Osteoblast (primary cell): ENCODE measurements around the gene HDAC5. TPM values are rescaled to one million over a fixed set of nuclear protein-coding genes. Genes with fewer than 3 reads are reported as not detected.
A peak's percentile ranks its signal among the peaks of the same experiment; 100 is the strongest.

Experiments
- DNase-seq: peaks from one replicate; pipeline ENCODE4 v3.0.0; 2011; ENCODE audit warnings: low spot score, mixed read lengths; ENCODE audit not compliant: insufficient read length; ENCODE audit errors: missing footprints
- H2AFZ ChIP-seq: 2 replicates; pipeline ENCODE4 v1.6.0; 2011; ENCODE audit warnings: mild to moderate bottlenecking, low read length
- H3K27ac ChIP-seq: 2 replicates; pipeline ENCODE4 v1.5.1; 2011; ENCODE audit warnings: mild to moderate bottlenecking, low read depth, low read length, moderate library complexity
- H3K27me3 ChIP-seq: 2 replicates; pipeline ENCODE4 v1.6.0; 2012; ENCODE audit warnings: mild to moderate bottlenecking, control low read depth, inconsistent platforms, low read length, moderate library complexity; ENCODE audit not compliant: insufficient read depth
- H3K36me3 ChIP-seq: 2 replicates; pipeline ENCODE4 v1.5.1; 2011; ENCODE audit warnings: mild to moderate bottlenecking, low read length, control low read depth, moderate library complexity; ENCODE audit not compliant: insufficient read depth
- H3K4me1 ChIP-seq: 2 replicates; pipeline ENCODE4 v1.5.1; 2011; ENCODE audit warnings: mild to moderate bottlenecking, low read length, control low read depth, moderate library complexity; ENCODE audit not compliant: insufficient read depth
- H3K4me2 ChIP-seq: 2 replicates; pipeline ENCODE4 v1.6.0; 2011; ENCODE audit warnings: mild to moderate bottlenecking, low read length; ENCODE audit not compliant: insufficient read depth
- H3K4me3 ChIP-seq: fragments of 200-600 bp; sonication (generic); 3 replicates; pipeline ENCODE4 v1.5.1; 2012; ENCODE audit warnings: mild to moderate bottlenecking, low read length, inconsistent platforms; ENCODE audit not compliant: insufficient read depth
- H3K79me2 ChIP-seq: 2 replicates; pipeline ENCODE4 v1.6.0; 2012; ENCODE audit warnings: mild to moderate bottlenecking, low read length, control low read depth, inconsistent platforms; ENCODE audit not compliant: insufficient read depth
- H3K9me3 ChIP-seq: 2 replicates; pipeline ENCODE4 v1.5.1; 2011; ENCODE audit warnings: low read depth, low read length, control low read depth
- H4K20me1 ChIP-seq: 2 replicates; pipeline ENCODE4 v1.6.0; 2012; ENCODE audit warnings: mild to moderate bottlenecking, low read length, control low read depth; ENCODE audit not compliant: insufficient read depth
- total RNA-seq: library from RNA; depleted of rRNA; stranded (reverse); fragments of >200 nt; gene quantifications from 2 replicates; pipeline ENCODE4 v1.2.3, GENCODE V29; 2012
- TF ChIP-seq, protein P1 (sequence below): IDR thresholded peaks from 2 replicates; pipeline ENCODE4 v1.5.1; 2011; ENCODE audit warnings: mild to moderate bottlenecking, low read depth, low read length, moderate library complexity; ENCODE audit errors: extremely low read depth

HDAC5 gene
- total RNA-seq, 1 donor, result 85.4 TPM

DNA sequence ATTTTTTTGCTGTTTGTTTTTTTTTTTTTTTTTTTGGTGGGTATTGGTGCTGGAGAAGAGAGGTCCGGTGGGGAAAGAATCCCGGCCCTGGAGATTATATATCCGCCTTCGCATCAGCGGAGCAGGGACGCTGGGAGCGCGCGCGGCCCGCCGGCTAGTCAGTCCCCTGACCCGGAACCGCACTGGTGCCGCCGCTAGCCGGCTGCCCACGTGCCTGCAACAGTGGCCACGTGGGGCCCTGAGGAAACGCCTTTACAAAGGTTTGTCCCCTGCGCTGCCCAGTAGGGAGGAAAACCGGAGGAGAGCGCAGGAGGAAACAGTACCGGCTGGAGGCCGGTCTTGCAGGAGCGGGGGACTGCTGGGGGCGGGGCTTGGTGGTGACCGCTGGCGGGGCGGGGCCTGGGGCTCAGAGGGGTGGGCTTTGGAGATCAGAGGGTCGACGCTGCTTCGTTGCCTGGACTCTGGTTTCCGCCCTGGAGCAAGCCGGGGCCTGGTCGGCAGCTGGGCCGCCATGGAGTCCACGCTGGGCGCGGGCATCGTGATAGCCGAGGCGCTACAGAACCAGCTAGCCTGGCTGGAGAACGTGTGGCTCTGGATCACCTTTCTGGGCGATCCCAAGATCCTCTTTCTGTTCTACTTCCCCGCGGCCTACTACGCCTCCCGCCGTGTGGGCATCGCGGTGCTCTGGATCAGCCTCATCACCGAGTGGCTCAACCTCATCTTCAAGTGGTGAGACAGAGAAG is 52.8 kb downstream of the HDAC5 start, which contains the start of gene G6PC3:
Gene G6PC3, plus strand, starts transcription at position 281 of the 743 bp plus-strand sequence. Its CDS starts 231 bp downstream, at position 512.
- Histone ChIP-seq H4K20me1 (peaks cover 4% of the 10 kb centered on the region), H3K36me3 (peaks cover 19% of the 10 kb centered on the region), H3K9me3 (no peaks in the 10 kb centered on the region), H2AFZ (peak within 1 kb of the TSS; percentile 88), H3K27ac (peak within 1 kb of the TSS; percentile 95), H3K4me2 (peak within 1 kb of the TSS; percentile 83), H3K27me3 (no peaks in the 10 kb centered on the region), H3K4me3 (peak within 1 kb of the TSS; percentile 80), H3K79me2 (peaks cover 42% of the 10 kb centered on the region), H3K4me1 (peaks cover 14% of the 10 kb centered on the region)
- DNase-seq, result peak; percentile 99
- TF ChIP-seq, protein P1, sequence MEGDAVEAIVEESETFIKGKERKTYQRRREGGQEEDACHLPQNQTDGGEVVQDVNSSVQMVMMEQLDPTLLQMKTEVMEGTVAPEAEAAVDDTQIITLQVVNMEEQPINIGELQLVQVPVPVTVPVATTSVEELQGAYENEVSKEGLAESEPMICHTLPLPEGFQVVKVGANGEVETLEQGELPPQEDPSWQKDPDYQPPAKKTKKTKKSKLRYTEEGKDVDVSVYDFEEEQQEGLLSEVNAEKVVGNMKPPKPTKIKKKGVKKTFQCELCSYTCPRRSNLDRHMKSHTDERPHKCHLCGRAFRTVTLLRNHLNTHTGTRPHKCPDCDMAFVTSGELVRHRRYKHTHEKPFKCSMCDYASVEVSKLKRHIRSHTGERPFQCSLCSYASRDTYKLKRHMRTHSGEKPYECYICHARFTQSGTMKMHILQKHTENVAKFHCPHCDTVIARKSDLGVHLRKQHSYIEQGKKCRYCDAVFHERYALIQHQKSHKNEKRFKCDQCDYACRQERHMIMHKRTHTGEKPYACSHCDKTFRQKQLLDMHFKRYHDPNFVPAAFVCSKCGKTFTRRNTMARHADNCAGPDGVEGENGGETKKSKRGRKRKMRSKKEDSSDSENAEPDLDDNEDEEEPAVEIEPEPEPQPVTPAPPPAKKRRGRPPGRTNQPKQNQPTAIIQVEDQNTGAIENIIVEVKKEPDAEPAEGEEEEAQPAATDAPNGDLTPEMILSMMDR, result no peak

DNA sequence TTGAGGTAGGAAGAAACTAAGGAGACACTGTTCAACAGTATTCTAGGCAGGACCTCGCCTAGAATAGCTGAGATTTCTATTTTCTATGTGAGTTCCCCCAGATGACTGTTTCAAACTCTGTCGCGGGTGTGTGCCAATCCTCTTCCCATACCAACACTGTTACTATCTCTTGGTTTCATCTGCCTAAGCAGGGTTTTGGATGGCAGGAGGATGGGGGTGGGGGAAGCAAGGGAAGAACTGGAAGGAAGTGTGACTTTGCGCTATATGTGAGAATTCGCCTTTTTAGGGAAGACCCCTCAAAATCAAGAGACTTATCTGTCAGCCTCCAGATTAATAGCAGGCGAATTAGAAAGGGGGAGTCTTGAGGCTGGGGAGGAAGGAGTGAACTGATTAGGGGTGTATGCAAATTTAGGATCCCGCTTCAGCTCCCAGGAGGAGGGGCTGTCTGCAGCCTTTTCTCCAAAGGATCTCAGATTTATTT is 53.4 kb downstream of the HDAC5 start:
- Histone ChIP-seq H3K4me1 (peaks cover 14% of the 10 kb centered on the region), H3K4me2 (peak overlapping the region; percentile 83), H4K20me1 (peaks cover 9% of the 10 kb centered on the region), H3K36me3 (peaks cover 13% of the 10 kb centered on the region), H3K9me3 (no peaks in the 10 kb centered on the region), H2AFZ (peak overlapping the region; percentile 81), H3K27me3 (no peaks in the 10 kb centered on the region), H3K4me3 (peak overlapping the region; percentile 80), H3K27ac (peak overlapping the region; percentile 74), H3K79me2 (peaks cover 48% of the 10 kb centered on the region)
- TF ChIP-seq, protein P1, result no peak
- peak; percentile 86 for DNase-seq

DNA sequence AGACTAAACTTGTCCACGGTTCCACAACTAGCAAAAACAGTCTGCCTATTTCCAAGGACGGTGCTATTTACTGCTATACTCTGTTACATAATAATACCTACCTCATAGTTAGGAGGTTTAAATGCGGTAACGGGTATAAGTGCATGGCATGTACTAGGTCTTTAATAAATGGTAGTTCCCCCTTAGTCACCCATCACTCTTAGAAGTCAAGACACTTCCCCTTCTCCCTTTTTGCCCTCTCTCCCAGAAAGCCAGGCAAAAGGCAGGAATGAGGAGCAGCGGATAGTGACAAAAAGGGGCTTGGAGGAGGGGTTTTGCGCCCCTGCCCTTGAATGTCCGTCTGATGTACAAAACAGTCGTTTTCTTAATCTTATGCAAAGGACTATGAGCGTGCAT is 55.9 kb downstream of the HDAC5 start:
- Histone ChIP-seq H3K27me3 (no peaks in the 10 kb centered on the region), H3K4me2 (peak overlapping the region; percentile 95), H3K9me3 (no peaks in the 10 kb centered on the region), H2AFZ (peak overlapping the region; percentile 45), H3K4me3 (no peak overlapping the region), H3K79me2 (peaks cover 55% of the 10 kb centered on the region), H3K4me1 (peaks cover 14% of the 10 kb centered on the region), H3K36me3 (peaks cover 11% of the 10 kb centered on the region), H3K27ac (peak overlapping the region; percentile 92), H4K20me1 (peaks cover 17% of the 10 kb centered on the region)
- no peak for DNase-seq
- TF ChIP-seq, protein P1, result no peak

DNA sequence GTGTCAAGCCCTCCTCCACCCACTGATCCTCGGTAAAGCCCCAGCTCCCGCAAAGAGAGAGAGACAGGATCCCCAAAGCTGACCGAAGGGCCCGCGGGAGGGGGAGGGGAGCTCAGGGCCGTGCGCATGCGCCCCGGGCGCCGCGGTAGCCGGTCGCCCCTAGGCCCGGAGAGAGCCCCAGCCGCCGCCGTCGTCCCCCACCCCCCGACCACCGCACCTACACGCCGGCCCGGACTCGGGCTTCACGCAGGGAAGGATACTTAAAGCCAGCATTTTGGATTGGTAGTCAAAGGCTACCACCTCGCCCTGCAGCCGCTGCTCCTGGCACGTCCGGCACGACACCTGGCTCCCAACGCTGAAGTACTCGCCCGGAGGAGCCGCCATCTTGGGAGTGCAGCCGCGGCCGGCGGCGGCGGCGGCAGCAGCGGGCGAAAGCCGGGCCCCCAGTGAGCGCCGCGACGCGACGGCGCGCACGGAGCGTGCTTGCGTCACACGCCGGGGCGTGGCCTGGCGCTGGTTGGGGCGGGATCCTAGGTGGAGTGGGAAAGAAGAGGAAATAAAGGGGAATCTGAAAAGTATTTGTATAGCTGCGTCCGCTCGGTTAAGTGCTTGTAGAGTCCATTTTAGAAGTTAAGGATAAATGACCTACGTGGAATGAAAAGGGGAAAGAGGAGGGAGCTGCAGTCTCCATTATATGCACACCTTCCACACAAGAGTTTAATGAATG is 57.1 kb downstream of the HDAC5 start, which contains the start of gene LSM12:
Gene LSM12, minus strand, starts transcription at position 468 of the 727 bp plus-strand sequence. Its CDS starts 84 bp downstream, at position 384.
- TF ChIP-seq, protein P1, result no peak
- peaks cover 59% of the 10 kb centered on the region for H3K79me2 ChIP-seq
- H3K4me3 ChIP-seq, result peak within 1 kb of the TSS; percentile 96
- H3K27ac ChIP-seq, result peak within 1 kb of the TSS; percentile 92
- no peaks in the 10 kb centered on the region for H3K27me3 ChIP-seq
- H3K4me1 ChIP-seq, result peaks cover 7% of the 10 kb centered on the region
- H2AFZ ChIP-seq, result peak within 1 kb of the TSS; percentile 72
- H3K36me3 ChIP-seq, result peaks cover 22% of the 10 kb centered on the region
- H3K4me2 ChIP-seq, result peak within 1 kb of the TSS; percentile 97
- DNase-seq, result peak; percentile 99
- no peaks in the 10 kb centered on the region for H3K9me3 ChIP-seq
- H4K20me1 ChIP-seq, result peaks cover 27% of the 10 kb centered on the region
